Glomerular endothelial cell (primary cell): ENCODE measurements around the gene CFAP77. TPM values are rescaled to one million over a fixed set of nuclear protein-coding genes. Genes with fewer than 3 reads are reported as not detected.

Experiments used
- DNase-seq: peaks from one replicate; pipeline ENCODE4 v3.0.0-alpha.2; 2011; ENCODE audit warnings: low read depth, low spot score; ENCODE audit errors: extremely low read depth
- total RNA-seq: library from RNA; depleted of rRNA; stranded (reverse); fragments of >200 nt; gene quantifications from 2 replicates; pipeline ENCODE4 v1.2.3, GENCODE V29; 2015

The CFAP77 gene
- total RNA-seq, 1 donor from 2014 or later = not detected

DNA sequence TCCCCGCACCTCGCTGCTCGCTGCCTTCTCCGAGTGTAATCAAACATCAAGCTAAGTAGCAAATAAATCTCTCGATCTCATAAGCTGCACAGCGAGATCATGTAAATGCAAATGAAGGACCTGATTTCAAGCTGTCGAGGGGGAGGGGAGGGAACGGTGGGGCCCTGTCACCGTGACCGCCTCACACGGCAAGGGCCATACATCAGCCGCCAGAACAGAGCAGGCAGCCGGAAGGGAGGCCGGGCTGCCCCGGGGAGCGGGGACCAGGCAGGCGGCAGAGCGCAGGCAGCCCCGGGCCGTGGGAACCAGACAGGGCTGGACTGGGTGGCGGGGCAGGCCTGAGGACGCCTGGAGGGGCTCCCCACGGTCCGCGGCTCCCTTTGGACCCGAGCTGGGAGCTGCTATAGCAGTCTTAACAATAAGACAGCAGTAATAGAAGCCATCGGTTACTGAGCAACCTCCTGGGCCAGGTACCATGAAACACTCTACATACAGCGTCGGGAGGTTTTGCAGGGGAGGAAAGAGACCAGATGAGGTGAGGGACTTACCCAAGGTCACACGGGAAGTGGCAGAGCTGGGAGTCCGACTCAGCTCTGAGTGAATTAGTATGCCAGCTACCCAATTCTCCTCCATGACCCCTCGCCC lies 76.8 kb downstream of the CFAP77 start:
- no peak for DNase-seq

DNA sequence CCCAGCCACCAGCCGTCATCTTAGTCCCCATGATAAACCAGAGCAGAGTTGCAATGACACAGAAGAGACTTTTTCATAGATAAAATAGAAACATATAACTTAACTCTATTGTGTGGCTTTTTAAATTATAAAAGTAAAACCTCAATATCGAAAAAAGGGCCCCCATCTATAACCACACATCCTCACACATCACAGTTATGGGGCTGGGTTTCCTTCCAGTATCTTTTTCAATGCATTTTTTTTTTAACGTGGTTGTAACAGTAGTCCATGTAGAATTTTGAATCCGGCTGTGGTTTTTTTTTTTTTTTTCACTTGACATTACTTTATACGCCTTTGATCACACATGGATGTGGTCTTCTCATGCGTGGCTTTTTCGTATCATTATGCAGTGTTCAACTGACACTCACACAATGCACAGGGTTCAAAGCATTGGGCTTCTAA lies 77.4 kb downstream of the CFAP77 start:
- no peak for DNase-seq

DNA sequence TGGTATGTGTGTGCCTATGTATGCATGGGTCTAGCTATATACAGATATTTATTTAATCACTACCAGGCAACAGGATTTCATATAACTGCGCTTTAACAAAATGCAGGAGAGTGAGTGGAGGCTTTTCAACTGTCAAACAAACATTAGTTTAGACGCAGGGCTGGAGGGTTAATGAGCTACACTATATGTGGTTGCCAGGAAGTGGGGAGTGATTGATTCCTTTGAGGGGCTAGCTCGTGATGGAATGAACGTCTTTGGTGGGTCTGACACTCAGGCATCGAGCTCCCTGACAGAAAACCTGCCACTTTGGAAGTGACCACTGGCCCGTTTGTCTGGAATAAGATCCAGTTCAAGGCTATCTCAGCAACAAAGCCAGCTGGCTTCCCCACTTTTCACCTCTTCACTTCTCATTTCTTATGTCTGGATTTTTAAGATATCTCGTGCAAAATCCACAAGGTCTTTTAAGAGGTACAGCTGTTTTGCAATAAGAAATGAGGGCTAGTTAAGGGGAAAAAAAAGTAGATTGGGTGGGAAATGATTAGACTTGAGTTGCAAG lies 78.0 kb downstream of the CFAP77 start:
- DNase-seq = no peak

DNA sequence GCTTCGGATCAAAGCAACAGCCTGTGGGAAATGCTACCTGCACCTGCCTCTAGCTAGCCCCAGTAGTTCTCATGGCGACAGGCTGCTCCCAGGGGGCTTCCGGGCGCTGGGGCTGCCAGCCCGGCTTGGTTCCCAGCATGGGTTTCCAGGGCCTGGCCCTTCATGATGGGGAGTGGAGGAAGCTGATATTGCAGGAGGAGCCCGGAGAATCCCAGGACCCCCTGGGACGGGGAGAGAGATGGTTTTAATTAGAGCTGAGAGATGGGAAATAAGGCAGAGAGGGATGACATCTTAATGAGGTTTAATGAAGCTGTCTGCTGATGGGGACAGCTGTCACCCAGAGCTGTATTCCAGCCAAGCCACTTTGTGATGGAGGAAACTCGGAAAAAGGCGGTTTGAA lies 78.6 kb downstream of the CFAP77 start:
- DNase-seq = no peak

DNA sequence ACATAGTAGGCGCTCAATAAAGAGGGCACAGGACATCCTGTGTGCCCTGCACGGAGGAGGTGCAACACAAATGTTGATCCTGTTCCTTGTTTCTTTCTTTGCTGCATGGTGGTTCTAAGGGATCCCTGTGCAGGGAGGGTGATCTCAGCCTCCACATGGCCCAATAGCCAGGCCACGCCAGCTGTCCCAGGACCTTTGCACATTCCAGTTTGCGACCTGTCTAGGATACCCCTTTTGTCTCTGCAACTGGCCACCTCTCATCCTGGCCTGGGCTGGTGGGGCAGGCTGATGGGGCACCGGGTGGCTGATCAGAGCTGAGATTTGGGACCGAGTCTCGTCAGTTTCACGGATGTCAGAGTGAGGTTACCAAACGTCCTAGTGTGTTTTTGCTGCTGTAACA lies 79.5 kb downstream of the CFAP77 start:
- no peak for DNase-seq

DNA sequence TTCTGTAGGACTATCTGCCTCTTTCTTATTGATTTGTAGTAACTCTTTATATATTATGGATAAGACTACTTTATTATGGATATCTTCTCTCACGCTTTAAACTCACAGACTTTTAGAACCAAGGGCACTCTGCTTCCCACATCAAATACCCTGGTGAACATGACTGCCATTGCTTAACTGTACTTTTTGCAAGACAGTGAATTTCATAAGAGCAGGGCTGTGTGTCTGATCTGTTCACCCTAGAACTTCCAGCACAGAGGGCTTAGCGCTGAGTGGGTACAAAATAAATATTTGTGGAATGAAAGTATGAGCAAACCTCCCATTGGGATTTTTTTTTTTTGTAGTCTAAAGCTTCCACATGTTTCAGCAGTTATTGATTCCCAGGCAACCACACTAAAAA lies 84.8 kb downstream of the CFAP77 start:
- DNase-seq = no peak

DNA sequence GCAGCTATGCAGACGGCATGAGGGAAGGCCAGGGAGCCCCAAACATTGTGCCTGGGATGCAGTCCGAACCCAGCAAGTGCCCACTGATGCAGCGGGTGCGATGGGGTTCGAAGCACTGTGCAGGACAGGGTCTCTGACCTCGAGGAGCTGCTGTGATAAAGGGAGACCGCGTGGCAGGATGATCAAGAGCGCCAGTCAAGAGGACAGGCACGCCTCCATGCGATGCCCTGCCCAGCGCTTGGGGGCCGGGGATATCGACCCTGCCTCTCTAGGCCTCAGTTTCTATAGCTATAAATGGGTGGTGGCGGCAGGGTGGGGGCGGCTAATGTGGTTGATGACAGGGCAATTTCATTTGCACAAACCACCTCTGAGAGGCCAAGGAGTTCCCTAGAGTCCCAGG lies 87.7 kb downstream of the CFAP77 start:
- DNase-seq = no peak

DNA sequence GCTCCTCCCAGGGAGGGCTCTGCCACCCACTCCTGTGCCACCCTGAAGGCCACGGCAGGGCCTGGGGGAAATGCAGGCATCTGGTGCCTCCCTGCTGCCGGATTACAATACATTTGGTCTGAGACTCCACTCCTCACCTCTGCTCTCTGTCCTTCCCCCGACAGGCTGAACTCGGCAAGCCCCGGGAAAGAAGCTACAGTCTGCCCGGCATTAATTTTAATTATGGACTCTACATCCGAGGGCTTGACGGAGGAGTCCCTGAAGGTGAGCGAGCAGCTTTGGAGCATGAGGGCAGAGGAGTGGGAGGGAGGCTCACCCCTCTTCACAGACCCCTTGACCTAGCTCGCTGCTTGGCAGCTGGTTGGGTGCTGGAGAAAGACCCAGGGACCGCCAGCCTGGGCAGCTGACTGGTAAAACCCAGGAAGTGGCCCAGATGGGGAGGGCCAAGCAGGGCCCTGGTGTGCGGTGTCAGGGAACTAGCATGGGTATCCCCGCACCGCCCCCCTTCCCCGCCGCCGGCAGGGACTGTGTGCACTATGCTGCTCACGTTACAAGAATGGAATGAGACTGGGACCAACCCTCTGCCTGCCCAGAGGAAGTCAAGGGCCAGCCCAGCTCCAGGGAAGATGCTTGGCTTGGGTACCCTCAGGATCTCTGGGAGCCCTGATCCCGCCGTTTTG lies 88.7 kb downstream of the CFAP77 start:
- no peak for DNase-seq

DNA sequence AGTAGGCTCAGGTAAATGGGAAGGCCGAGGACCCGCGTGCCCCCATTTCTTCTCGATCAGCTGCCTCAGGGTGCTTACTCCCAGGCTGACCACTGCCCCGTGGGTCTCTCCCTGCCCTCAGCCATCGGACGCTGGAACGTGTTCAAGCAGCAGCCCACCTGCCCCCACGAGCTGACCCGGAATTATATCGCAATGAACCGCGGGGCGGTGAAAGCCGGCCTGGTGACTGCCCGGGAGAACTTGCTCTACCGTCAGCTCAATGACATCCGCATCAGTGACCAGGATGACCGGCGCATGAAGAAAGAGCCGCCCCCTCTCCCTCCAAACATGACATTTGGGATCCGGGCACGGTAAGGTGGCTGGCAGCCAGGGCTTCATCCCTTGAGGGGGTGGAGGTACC lies 89.2 kb downstream of the CFAP77 start:
- no peak for DNase-seq

DNA sequence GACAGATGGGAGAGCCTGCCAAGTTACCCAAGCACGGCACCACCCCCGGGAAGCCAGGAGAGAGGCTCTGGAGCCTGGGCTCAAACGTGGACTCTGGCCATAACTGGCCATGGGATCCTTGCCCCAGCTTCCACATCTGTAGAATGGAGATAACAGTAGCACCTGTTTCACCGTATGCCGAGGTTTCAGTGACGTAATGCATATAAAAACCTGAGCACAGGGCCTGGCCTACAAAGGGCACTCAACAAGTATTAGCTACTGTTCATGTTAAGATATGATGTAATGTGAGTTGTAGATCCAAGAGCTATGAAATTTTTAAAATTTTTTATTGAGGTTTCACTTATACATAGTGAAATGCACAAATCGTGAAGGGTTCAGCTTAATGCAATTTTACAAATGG lies 90.2 kb downstream of the CFAP77 start:
- DNase-seq = no peak

DNA sequence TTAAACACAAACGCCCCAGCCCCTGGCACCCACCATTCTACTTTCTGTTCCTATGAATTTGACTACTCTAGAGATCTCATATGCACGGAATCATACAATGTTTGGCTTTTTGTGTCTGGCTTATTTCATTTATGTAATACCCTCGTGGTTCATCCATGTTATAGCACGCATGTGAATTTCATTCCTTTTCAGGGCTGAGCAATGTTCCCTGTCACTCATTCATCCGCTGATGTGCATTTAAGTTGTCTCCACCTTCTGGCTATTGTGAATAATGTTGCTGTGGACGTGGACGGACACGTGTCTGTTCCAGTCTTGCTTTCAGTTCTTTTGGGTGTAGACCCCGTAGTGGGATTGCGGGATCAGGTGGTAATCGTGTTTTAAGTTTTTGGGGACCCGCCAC lies 92.5 kb downstream of the CFAP77 start:
- DNase-seq = no peak

DNA sequence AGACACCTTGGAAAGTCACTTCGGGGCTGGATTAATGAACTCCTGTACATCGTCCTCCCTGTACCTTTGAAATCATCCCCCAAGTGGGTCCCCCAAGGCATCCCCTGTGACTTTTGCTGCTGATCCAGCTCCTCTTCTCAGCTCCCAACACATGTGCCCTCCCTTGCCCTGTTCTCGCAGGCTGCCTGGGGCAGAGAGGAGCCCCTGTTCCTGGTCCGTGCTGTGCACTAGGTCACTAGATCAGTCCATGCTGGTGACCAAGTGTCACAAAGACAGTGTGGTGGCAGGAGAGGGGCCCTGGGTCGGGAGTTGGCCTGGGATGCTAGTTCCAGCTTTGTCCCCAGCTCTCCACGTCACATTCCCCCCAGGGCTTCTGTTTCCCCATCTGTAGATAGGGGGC lies 93.1 kb downstream of the CFAP77 start:
- no peak for DNase-seq

DNA sequence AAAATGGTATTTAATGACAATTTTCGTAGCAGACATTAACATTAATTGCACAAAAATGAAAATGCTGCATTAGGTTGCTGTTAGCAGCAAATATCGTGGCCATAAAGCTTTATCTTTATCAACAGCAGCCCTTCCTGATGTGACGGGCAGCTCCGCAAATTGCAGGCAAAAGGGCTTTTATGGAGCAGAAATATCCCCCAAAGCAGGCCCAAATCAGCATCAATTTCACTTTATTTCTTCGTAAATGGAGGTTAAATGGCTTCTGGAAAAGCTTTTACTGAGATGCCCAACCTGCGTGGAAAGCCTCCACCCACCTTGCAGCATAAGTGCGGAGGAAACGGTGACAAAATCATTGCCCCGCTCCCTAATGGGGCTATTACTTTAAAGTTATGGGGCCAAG lies 94.5 kb downstream of the CFAP77 start:
- DNase-seq = no peak

DNA sequence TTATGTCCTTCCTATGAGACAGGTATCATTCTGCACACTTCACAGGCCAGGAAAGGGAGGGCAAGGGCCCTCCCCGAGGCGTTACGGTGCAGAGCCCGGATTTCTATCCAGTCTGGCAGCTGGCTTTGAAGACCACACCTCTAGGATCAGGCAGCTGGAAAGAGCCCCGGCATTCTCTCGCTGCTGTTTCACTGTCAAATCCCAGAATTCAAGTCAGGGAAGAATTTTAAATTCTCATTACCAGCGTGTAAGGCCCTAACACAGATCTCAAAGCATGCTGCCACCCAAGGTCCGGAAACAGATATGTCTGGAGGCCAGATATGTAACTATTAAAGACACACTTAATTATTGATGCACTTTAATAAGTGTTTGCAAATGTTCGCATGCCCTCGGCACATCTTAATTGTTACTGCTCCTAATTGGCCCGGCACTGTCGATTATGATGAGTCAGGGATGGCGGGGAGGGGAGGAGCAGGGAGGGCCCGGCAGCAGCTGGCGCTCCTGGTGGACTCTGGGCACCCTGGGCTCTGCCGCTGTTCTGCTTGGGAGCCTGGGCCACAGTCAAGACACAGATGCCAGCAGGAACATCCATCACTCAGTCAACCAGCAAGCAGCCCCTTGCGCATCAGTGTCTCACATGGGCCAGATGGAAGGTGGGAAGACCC lies 96.1 kb downstream of the CFAP77 start:
- no peak for DNase-seq

DNA sequence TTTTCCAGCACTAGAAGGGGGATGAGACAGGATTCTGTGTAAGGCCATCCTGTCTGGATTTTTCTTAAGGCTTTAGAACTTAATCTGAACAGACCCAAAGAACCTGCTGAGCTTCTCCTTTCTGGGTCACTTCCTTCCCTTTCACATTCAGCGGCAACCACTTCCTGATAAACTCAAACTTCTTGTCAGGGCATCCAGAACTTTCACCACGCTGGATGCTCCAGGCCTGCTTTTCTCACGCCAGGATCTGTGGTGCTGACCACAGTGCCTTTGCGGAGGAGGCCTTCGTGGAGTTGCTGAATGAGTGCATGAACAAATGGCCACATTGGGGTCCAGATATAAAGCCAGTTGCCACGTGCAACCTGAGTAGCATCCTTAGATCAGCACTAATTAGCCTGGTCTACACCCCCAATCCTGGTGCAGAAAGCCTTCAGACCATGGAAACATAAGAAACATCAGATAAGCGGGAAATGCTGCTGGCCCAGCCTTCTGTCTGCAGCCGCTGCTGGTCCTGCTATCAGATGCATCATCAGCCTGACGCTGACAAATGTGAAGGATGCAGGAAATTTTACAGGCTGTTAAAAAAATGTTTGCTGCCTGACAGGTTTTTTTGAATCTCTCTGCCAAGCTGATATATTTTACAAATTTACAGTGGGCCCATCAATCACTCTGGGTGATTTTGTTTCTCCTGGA lies 97.1 kb downstream of the CFAP77 start:
- DNase-seq = no peak

DNA sequence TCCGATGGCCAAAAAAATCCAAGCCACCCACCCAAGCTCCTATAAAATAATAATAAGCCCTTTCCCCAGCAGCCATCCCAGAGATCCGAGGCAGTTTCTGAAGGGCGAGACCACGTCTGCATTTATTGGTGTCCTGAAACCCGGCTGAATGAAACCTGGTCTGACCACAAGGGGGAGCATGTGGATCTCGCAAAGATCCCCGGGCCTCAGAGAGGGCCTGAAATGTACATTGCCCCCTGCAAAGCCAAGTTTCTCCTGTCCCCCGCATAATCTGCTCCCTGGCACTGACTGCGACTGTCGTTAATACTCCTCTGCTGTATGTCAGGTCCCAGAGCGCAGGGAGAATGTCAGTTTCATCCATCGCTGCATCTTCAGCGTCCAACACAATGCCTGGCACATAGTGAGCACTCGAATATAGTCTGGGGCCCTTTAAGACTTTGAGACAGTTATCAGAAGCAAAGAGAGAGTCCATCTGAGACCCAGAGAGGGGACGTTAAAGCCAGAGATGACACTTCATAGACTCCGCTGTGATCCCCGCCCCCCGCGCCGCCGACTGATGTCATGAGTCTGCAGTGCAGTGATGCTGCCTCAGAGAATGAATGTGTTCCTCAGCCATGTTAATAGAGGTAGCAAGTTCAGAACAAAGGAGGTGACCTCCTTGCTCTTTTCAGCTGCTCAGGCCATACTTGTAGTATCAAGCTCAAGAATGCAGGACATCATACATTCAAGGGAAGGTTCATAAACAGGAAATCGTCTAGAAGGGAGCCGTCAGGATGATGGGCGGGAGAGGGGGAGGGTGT lies 97.9 kb downstream of the CFAP77 start:
- peak; percentile 29 for DNase-seq

DNA sequence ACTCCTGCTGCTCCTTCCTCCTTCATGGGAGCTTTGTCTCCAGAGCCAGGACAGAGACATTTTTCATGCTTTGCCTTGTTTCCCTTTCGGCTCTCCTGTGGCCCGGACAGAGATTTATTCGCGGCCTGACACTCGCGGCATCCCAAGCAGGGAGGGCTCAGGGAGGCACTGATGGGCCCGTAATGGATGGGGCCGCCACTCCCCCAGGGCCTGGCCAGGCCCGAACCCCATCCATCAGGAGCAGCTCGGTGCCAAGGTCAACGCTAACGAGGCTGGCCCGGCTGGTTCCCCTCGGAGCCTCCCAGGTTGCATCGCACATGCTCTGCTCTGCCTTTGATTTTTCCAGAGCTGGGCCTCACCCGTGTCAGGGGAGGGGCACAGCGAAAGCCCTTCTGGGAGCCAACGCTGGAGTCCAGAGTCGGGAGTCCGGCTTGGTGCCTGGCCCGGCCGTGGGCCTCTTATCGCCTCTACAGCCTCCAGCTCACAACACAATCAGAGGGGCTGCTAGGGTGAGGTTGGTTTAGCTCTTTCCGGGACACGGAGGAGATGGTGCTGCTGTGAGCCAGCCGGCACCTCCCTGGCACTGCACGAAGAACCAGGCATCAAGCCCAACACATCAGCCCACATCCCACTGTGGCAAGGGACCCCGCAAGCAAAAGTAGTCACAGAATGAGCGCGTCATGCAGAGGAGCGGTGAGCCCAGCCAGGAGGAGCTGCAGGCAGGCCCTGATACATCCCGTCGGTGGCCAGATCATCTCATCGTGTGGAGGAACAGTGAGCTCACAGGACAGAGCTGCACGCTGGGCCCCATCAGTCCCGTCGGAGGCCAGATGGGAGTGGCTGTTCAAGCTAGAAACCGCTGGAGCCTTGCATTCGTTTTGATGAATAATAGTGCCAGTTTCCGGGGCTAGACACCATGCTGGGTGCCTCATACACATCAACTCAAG lies 100.2 kb downstream of the CFAP77 start:
- no peak for DNase-seq

DNA sequence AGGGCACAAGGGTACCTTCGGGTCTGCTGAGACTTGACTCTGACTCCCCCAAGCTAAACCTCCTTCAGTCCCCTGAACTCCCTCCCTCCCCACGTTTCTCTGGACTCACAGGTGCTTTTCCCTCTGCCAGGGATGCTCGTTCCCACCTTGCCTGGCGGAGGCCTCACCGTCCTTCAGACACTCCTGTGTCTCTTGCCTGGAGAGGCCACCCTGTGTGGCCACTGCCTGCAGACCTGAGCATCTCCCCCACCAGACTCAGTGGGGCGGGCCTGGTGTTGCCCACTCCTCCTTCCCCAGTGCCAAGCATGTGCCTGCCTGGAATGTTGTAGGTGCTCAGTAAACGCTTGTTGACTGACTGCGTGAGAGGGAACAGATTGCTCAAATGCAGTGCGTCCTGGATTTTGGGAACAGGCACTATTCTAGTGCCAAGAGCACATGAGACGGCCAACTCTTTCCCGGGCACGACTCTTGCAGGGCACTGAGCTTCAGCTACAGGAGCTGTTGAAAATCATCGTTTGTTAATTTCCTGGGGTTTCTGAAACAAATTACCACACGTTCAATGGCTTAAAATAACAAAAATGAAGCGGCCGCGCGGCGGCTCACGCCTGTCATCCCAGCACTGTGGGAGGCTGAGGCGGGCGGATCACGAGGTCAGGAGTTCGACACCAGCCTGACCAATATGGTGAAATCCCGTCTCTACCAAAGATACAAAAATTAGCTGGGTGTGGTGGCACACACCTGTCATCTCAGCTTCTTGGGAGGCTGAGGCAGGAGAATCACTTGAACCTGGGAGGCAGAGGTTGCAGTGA lies 101.4 kb downstream of the CFAP77 start:
- no peak for DNase-seq

DNA sequence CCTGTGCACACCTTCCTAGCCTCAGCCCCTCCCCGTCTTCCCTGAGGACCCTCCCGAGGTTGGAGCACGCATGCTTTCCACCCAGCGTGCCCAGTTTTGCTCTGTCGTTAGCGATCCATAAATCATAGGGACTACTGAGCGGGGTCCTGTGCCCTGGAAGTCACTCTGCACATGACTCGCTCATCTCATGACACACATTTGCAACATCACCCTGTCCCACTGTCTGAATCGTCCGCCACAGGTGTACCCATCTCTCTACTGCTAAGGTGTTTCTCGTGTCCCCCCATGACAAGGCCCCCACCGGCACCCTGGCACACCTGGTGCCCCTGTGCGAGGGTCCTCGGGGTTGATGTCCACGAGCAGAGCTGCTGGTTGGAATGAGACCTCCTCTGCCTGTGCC lies 103.4 kb downstream of the CFAP77 start:
- DNase-seq = no peak
